Fibroblast of gingiva (primary cell): ENCODE measurements around the gene PPDPF.
A peak's percentile ranks its signal among the peaks of the same experiment; 100 is the strongest.

Experiments
- DNase-seq: peaks from one replicate; pipeline ENCODE4 v3.0.0-alpha.2; 2011; ENCODE audit warnings: low read depth

Gene PPDPF

DNA sequence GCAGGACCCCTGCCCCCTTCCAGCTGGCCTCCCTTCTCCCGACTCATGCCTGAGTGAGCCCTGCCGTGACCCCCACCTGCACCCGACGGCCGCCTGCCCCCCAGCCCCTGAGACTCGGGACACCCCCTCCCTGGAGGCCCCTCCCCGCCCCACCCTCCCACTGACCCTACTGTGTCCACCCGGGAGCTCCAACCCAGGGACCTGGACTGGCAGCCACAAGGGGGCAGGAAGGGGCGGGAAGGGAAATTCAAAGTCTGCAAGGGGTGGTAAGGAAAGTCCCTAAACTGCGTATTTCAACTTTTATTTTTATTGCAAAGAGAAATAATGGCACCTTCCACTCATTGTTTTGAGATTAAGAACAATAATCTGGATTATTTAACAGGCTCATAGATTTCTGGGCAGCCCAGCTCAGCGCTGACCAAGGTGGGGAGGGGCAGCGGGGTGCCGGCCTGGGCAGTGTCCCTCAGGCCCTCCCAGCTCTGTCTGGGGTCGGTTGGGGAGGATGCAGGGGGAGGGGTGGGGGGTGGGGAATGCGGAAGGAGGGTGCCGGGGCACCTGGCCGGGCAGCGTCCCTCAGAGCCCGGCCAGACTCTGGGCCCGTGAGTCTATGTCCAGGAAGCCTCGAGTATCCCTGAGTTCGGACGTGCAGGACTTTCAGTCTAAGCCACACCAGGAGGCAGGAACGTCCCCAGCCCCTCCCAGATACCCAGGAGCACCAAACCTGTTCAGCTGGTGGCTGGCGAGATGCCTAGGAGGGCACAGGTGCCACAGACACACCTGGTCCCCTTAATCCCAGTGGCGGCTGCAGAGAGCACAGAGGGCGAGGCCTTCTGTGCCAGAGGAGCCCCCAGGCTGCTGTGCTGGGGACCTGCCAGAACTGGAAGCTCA, 17.9 kb downstream of the PPDPF start:
- DNase-seq: no peak

- DNase-seq: no peak
Measured at GRCh38 chr20:63539092-63539430, 18.5 kb downstream of the PPDPF start.

DNA sequence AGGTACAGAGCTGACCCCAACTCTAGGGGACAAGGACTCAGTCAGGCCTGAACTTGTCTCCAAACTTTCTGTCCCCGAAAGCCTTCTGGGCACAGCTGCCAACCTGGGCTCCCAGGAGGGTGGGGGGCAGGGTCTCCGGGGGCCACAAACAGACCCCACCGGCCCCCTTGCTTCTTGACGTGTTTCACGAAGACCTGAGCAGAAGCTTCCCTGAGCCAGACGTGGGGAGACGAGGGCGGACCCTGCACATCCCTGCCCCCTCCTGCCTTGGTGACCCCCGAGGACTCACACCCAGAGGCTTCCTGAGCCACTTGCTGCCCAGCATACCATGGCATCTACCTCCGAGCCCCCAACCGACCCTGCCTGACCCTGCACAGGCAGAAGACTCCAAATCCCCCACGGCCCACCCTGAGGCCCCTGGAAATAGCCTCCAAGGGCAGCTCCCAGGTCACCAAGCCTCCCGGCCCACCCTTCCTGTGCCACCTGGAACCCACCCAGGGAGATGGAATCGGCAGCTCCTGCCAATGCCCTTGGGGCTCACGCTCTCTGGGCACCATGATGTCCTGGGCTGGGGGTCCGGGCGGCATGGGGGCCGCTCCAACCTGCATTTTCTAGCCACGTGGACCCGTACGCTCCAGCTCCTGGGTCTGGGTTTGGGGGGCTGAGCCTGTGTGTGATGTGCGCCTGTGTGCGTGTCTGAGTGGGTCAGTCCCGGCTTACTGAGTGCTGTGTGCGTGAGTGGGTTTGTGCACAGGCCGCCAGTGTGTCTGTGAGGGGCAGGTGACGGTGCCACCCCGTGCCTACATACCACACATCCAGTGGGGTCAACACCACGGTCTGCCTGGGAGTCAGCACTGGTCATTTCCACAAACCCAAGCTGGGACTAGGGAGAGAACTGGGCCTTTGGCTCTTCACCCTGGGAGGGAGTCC, 19.1 kb downstream of the PPDPF start:
- no peak for DNase-seq

DNA sequence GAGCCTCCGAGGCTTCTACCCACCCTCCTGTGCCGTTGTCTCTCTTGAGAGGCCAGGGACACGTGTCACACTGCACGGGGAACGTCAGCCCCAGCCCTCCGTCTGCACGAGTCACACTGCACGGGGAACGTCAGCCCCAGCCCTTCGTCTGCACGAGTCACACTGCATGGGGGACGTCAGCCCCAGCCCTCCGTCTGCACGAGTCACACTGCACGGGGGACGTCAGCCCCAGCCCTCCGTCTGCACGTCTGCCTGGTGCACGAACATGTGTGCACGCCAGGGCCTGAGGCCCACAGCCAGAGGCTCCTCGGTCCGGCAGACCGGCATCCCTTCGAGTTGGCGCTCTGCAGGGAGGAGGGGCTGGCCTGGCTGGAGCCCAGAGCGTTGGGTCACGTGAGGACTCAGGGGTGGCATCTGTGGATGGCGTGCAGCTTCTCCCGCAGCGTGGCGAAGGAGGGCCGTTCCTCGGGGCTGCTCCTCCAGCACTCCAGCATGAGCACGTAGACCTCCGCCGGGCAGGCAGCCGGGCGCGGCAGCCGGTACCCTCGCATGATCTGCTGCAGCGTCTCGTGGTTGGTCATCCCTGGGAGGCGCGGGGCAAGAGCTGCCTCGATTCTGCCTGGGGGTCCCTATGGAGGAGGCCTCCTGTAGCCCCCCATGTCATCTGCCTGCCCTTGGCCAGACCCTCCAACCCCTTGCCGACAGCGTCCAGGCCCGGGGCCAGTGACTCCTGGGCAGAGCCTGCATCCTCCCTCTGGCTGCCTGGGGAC, 20.0 kb downstream of the PPDPF start:
- peak; percentile 36 for DNase-seq

GRCh38 chr20:63541371-63541770, 20.8 kb downstream of the PPDPF start:
- no peak for DNase-seq

GRCh38 chr20:63542031-63542559, 21.5 kb downstream of the PPDPF start:
- no peak for DNase-seq

GRCh38 chr20:63542696-63543095, 22.1 kb downstream of the PPDPF start:
- no peak for DNase-seq

DNA sequence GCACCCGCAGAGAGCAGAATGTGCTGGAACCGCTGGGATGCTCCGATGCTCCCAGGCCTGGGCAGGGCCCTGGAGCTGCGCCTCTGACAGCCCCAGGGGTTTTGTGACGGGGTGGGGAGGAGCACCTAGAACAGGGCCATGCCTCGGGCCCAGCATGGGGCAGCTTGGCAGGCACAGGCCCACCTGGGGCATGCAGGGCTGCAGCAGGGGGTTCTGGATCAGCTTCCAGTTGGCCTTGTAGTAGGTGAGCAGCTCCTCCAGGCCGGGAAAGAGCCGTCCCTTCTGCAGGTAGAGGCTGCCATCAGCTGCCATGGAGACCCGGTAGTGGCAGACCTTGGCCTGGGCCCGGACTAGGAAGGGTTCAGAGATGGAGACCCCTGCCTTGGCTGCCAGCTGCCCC, 22.6 kb downstream of the PPDPF start:
- DNase-seq: no peak

DNA sequence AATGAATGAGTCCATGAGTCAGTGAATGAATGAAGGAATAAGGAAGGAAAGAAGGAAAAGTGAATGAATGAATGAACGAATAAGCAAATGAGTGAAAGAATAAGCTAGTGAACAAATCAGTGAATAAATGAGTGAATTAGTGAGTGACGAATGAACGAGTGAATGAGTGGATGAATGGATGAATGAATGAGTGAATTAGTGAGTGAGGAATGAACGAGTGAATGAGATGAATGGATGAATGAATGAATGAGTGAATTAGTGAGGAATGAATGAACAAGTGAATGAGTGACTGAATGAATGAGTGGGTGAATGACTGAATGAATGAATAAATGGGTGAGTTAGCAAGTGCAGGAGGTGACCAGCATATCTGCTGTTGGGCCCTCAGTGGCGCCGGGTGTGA, 23.2 kb downstream of the PPDPF start:
- DNase-seq: no peak

GRCh38 chr20:63544241-63544957, 23.8 kb downstream of the PPDPF start:
- no peak for DNase-seq

DNA sequence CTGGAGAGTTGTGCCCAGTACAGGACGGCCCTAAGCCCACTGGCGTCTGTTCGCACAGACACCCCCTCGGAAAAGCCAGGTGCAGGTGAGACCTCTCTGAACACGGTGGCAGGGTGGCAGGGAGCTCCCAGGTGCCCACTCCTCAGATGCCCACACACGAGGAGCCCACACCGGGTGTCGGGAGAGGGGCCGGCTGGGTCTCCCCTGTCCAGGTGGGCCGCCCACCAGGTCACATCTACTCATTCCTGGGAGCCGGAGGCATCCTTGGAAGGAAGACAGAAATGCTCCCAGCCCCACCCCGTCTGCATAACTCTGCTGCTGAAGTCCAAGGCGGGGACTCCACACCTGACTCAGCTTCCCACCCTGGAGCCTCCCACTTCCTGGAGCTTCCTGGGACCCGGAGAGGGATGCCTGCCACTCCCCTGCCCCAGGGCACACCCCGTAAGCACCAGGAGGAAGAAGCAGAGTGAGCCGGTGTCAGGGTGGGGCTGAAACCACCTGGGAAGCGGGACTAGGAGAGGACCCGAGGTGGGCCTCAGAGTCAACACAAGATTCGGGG, 24.5 kb downstream of the PPDPF start:
- DNase-seq: no peak

DNA sequence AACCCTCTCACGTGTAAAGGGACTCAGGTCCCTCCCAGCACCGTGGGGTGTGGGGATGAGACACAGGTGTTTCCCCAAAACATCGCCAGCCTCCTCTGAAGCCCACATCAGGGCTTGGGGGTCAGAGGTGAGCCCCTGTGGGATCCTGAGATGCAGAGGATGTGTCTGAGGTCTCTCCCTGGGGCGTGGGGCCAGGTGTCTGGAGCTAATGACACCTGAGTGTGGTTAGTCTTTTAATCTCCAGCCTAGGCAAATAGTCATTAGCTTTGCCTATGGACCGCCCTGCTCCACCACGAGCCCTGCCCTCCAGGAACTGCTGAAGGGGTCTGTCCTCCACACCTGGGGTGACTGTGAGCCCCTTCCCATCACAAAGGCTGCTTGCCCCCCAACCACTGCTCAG, 25.2 kb downstream of the PPDPF start:
- no peak for DNase-seq

DNA sequence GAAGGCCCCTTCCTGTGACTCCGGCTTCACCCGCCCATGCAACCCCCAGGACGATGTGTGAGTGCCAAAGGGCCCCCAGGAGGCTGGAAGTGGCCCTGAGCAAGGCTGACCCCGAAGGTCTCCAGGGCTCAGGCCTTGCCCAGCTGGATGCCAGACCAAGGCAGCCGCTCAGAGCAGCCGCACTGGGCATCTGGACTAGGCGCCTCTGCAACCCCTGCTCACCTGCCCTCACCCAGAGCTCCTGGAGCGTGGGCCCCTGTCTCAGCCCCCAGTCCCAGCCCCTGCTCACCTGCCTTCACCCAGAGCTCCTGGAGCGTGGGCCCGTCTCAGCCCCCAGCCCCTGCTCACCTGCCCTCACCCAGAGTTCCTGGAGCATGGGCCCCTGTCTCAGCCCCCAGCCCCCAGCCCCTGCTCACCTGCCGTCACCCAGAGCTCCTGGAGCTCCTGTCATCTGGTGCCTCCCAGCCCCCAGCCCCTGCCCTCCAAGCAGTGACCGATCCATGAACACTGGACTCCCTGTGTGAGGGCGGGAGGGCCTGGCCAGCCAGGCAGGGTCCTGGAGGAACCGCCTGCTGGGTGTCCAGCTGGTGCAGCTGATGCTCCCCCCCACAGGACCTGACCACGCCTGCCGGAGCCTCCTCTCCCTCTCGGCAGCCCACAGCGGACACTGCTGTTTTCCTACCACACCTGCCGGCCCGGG, 25.8 kb downstream of the PPDPF start:
- no peak for DNase-seq

GRCh38 chr20:63546956-63547724, 26.6 kb downstream of the PPDPF start:
- no peak for DNase-seq

DNA sequence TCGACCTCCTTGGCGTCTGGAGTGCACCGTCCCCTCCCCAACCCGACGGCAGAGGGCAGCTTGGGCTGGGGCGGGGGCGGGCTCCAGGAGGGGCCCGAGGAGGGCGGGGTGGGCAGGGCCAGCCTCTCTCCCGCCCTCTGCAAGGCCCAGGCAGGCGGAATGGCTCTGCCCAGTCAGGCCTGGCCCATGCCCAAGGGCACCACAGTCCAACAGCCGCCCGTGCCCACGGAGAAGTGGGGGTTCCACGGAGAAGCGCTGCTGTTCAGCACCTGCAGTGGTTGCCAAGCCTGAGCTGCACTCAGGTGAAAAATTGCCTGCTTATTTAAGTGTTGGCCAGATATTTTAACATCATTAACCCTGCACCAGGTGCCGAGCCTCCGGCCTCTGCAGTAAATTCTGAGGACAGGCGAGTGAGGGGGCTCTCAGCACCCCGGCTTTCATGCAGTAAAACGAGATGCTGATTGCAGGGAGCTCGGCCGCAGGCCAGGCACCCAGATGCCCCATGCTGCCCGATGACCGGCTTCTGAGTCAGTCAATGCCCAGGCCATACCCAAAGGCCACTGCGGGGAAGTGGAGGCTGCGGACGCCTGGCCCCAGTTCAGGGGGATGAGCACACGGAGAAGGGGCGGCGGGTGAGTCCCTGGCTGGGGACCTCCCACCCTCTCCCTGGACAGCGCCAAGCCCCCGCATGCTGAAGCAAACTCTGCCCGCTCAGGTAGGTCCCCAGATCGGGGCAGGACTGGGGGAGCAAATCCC, 27.3 kb downstream of the PPDPF start, which contains the start of gene SRMS:
Gene SRMS, minus strand, starts transcription at position 25 of the 756 bp plus-strand sequence. CDS start 286 bp downstream, outside the sequence.
- no peak for DNase-seq

GRCh38 chr20:63548542-63548941, 28.0 kb downstream of the PPDPF start:
- DNase-seq: no peak

DNA sequence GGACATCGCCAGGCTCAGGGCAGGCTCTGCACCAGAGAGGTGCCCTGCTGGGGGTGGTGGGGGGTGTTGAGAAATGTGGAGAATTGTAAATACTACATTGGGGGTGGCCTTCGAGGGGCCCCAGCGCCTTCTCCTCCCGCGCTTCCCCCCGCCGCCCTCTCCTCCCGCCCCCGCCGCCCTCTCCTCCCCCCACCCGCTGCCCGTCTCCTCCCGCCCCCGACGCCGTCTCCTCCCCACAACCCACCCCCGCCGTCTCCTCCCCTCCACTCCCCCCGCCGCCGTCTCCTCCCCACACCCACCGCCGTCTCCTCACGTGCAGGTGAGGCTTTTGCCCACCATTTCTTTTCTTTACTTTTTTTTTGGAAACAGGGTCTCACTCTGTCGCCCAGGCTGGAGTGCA, 28.5 kb downstream of the PPDPF start:
- DNase-seq: no peak

DNA sequence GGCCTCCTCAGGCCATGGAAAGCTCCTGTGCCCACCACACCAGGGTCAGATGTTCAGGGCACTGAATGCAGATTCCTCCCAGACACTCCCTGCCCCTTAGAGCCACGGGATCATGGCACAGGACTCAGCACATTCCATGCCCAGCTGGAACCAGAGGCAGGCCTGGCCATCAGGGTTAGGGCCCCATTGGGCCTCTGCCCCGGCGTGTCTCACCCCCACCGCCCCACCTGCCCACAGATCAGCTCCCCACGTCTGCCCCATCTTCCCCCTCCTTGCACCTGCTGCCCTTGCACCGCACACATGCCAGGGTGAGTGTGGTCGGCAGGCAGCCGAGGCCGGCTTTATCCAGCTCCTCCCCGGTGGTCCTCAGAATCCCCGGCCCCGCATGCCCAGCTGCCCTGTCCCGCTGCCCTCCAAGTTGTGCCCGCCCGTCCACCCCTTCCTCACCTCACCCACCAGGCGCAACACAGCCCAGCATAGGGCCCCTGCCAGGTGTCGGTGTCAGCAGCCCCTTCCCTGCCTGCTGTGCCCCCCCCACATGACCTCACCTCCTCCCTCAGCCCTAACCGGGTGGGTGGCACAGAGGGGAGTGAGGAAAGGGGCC, 29.2 kb downstream of the PPDPF start:
- DNase-seq: no peak
